Measurements from ENCODE around the gene GRAPL. TPM values are rescaled to one million over a fixed set of nuclear protein-coding genes. Genes with fewer than 3 reads are reported as not detected.
"Not testable (repeated sequence)": the region's sequence is repeated elsewhere in the genome, so short reads cannot be mapped to it uniquely, and the experiment has no call there.

Gene GRAPL
- polyA plus RNA-seq (2013, experiment 1 of 2), result 0.13 TPM
- polyA plus RNA-seq (2013, experiment 2 of 2), result 0.11 TPM

GRCh38 chr17:19127148-19127980, at the start of gene GRAPL:
Gene GRAPL, plus strand, starts transcription at chr17:19127589. Its CDS starts 31 bp downstream, at chr17:19127620.
- WGBS (ENCODE audit: extremely low coverage, insufficient coverage, low lambda C conversion rate), result no CpG with 5 or more reads among the region's 14 CpGs
- H3K56ac ChIP-seq (ENCODE audit: low read length); H4K8ac ChIP-seq (ENCODE audit: low read depth, low read length); H3K79me2 ChIP-seq (ENCODE audit: control insufficient read depth, insufficient read depth, low read length); H3K4me1 ChIP-seq (ENCODE audit: control insufficient read depth, low read depth, low read length); H3K4me3 ChIP-seq (ENCODE audit: low read length); H3K4ac ChIP-seq (ENCODE audit: low read depth, low read length); H2BK15ac ChIP-seq (replicated peaks; ENCODE audit: low read depth); H3K79me1 ChIP-seq (ENCODE audit: low read length); H2AK5ac ChIP-seq (ENCODE audit: low read length); H3K27ac ChIP-seq (ENCODE audit: low read depth, low read length); H2BK120ac ChIP-seq (ENCODE audit: low read depth, low read length); H3K4me2 ChIP-seq (ENCODE audit: low read length); H3K36me3 ChIP-seq (ENCODE audit: control insufficient read depth, insufficient read depth, low read length); H3K27me3 ChIP-seq (ENCODE audit: insufficient read depth, low read length, poor library complexity); H3K23ac ChIP-seq (ENCODE audit: low read length); H3K9ac ChIP-seq (ENCODE audit: low read length); H4K5ac ChIP-seq (ENCODE audit: low read length); DNase-seq; H3K18ac ChIP-seq (ENCODE audit: low read length); H2BK5ac ChIP-seq (ENCODE audit: low read length): not testable (repeated sequence)

- H4K8ac ChIP-seq (ENCODE audit: low read depth, low read length); H3K23ac ChIP-seq (ENCODE audit: low read length); H2BK15ac ChIP-seq (replicated peaks; ENCODE audit: low read depth); H3K4ac ChIP-seq (ENCODE audit: low read depth, low read length); H4K5ac ChIP-seq (ENCODE audit: low read length); H3K79me2 ChIP-seq (ENCODE audit: control insufficient read depth, insufficient read depth, low read length); H3K18ac ChIP-seq (ENCODE audit: low read length); H2AK5ac ChIP-seq (ENCODE audit: low read length); DNase-seq; H2BK120ac ChIP-seq (ENCODE audit: low read depth, low read length); H3K36me3 ChIP-seq (ENCODE audit: control insufficient read depth, insufficient read depth, low read length); H3K4me1 ChIP-seq (ENCODE audit: control insufficient read depth, low read depth, low read length); H3K27me3 ChIP-seq (ENCODE audit: insufficient read depth, low read length, poor library complexity); H3K4me3 ChIP-seq (ENCODE audit: low read length); H3K4me2 ChIP-seq (ENCODE audit: low read length); H2BK5ac ChIP-seq (ENCODE audit: low read length); H3K9ac ChIP-seq (ENCODE audit: low read length); H3K79me1 ChIP-seq (ENCODE audit: low read length): not testable (repeated sequence)
- Histone ChIP-seq H3K56ac (ENCODE audit: low read length) (peak overlapping the region; percentile 42), H3K27ac (ENCODE audit: low read depth, low read length) (peak overlapping the region; percentile 76)
- WGBS (ENCODE audit: extremely low coverage, insufficient coverage, low lambda C conversion rate), result no CpG with 5 or more reads among the region's 77 CpGs
Measured at GRCh38 chr17:19088804-19089685, 38.3 kb upstream of the GRAPL start.

- H3K79me1 ChIP-seq (ENCODE audit: low read length); H4K5ac ChIP-seq (ENCODE audit: low read length); H4K8ac ChIP-seq (ENCODE audit: low read depth, low read length); H3K56ac ChIP-seq (ENCODE audit: low read length); H3K79me2 ChIP-seq (ENCODE audit: control insufficient read depth, insufficient read depth, low read length); H2BK120ac ChIP-seq (ENCODE audit: low read depth, low read length); H3K18ac ChIP-seq (ENCODE audit: low read length); H3K36me3 ChIP-seq (ENCODE audit: control insufficient read depth, insufficient read depth, low read length); H3K23ac ChIP-seq (ENCODE audit: low read length); H3K4me2 ChIP-seq (ENCODE audit: low read length); H3K27ac ChIP-seq (ENCODE audit: low read depth, low read length); H2BK15ac ChIP-seq (replicated peaks; ENCODE audit: low read depth); H3K27me3 ChIP-seq (ENCODE audit: insufficient read depth, low read length, poor library complexity); H2BK5ac ChIP-seq (ENCODE audit: low read length); H3K9ac ChIP-seq (ENCODE audit: low read length); H3K4me1 ChIP-seq (ENCODE audit: control insufficient read depth, low read depth, low read length); H3K4ac ChIP-seq (ENCODE audit: low read depth, low read length); DNase-seq; H2AK5ac ChIP-seq (ENCODE audit: low read length); H3K4me3 ChIP-seq (ENCODE audit: low read length): not testable (repeated sequence)
- no CpG with 5 or more reads among the region's 13 CpGs for WGBS (ENCODE audit: extremely low coverage, insufficient coverage, low lambda C conversion rate)
Measured at GRCh38 chr17:19090058-19090772, 37.2 kb upstream of the GRAPL start.

- not testable (repeated sequence) for H3K27ac ChIP-seq (ENCODE audit: low read depth, low read length); H4K5ac ChIP-seq (ENCODE audit: low read length); H3K36me3 ChIP-seq (ENCODE audit: control insufficient read depth, insufficient read depth, low read length); H3K27me3 ChIP-seq (ENCODE audit: insufficient read depth, low read length, poor library complexity); H4K8ac ChIP-seq (ENCODE audit: low read depth, low read length); H3K56ac ChIP-seq (ENCODE audit: low read length); H2BK15ac ChIP-seq (replicated peaks; ENCODE audit: low read depth); H3K4me1 ChIP-seq (ENCODE audit: control insufficient read depth, low read depth, low read length); H3K9ac ChIP-seq (ENCODE audit: low read length); H2AK5ac ChIP-seq (ENCODE audit: low read length); H3K79me2 ChIP-seq (ENCODE audit: control insufficient read depth, insufficient read depth, low read length); H3K4me2 ChIP-seq (ENCODE audit: low read length); H3K4me3 ChIP-seq (ENCODE audit: low read length); H3K4ac ChIP-seq (ENCODE audit: low read depth, low read length); H3K79me1 ChIP-seq (ENCODE audit: low read length); H3K18ac ChIP-seq (ENCODE audit: low read length); H2BK120ac ChIP-seq (ENCODE audit: low read depth, low read length); DNase-seq; H3K23ac ChIP-seq (ENCODE audit: low read length); H2BK5ac ChIP-seq (ENCODE audit: low read length)
- WGBS (ENCODE audit: extremely low coverage, insufficient coverage, low lambda C conversion rate), result no CpG with 5 or more reads among the region's 15 CpGs
Measured at GRCh38 chr17:19092737-19093683, 34.4 kb upstream of the GRAPL start.

All from mesendoderm (in vitro differentiated cells).